Tongue (tissue), 2 donors: ENCODE measurements around the gene GRIN2D. TPM values are rescaled to one million over a fixed set of nuclear protein-coding genes. Genes with fewer than 3 reads are reported as not detected.

Experiments
- DNase-seq: peaks from one replicate; pipeline ENCODE4 v3.0.0-alpha.2; 2015
- total RNA-seq: library from RNA; depleted of rRNA; stranded (reverse); fragments of >200 nt; gene quantifications from one replicate; pipeline ENCODE4 v1.2.3, GENCODE V29; 2014

GRIN2D gene
- total RNA-seq, 1 donor from 2014 or later: 0.41 TPM

DNA sequence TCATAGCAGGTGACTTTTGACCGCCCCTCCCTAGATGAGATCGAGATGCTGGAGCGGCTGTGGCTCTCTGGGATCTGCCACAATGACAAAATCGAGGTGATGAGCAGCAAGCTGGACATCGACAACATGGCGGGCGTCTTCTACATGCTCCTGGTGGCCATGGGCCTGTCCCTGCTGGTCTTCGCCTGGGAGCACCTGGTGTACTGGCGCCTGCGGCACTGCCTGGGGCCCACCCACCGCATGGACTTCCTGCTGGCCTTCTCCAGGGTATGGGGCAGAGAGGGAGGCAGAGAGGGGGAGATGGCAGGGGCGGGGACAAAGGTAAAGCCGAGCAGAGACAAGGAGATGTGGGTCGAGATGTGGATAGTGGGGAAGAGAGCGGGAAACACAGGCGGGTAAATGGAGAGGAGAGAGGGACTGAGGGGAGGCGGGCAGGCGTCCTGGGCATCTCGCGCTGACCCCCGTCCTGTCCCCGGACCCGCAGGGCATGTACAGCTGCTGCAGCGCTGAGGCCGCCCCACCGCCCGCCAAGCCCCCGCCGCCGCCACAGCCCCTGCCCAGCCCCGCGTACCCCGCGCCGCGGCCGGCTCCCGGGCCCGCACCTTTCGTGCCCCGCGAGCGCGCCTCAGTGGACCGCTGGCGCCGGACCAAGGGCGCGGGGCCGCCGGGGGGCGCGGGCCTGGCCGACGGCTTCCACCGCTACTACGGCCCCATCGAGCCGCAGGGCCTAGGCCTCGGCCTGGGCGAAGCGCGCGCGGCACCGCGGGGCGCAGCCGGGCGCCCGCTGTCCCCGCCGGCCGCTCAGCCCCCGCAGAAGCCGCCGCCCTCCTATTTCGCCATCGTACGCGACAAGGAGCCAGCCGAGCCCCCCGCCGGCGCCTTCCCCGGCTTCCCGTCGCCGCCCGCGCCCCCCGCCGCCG lies 48.9 kb downstream of the GRIN2D start:
- DNase-seq: no peak

DNA sequence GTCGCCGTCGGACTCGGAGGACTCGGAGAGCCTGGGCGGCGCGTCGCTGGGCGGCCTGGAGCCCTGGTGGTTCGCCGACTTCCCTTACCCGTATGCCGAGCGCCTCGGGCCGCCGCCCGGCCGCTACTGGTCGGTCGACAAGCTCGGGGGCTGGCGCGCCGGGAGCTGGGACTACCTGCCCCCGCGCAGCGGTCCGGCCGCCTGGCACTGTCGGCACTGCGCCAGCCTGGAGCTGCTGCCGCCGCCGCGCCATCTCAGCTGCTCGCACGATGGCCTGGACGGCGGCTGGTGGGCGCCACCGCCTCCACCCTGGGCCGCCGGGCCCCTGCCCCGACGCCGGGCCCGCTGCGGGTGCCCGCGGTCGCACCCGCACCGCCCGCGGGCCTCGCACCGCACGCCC lies 49.8 kb downstream of the GRIN2D start:
- peak; percentile 39 for DNase-seq

Other genes with a start within 250 kb of the GRIN2D start
- 21.2 TPM for gene LIG1, start 223.3 kb upstream of the GRIN2D start, total RNA-seq
- 4.9 TPM for gene ZSWIM9, start 223.0 kb upstream of the GRIN2D start, total RNA-seq
- 47.2 TPM for gene CARD8, start 137.8 kb upstream of the GRIN2D start, total RNA-seq
- 2.3 TPM for gene ZNF114, start 123.6 kb upstream of the GRIN2D start, total RNA-seq
- 27.2 TPM for gene EMP3, start 68.1 kb upstream of the GRIN2D start, total RNA-seq
- gene TMEM143, start 29.7 kb upstream of the GRIN2D start, total RNA-seq: 14.4 TPM
- not detected for gene SYNGR4, start 29.3 kb upstream of the GRIN2D start, total RNA-seq
- 54.1 TPM for gene KDELR1, start 2.1 kb upstream of the GRIN2D start, total RNA-seq
- gene GRWD1, start 52.3 kb downstream of the GRIN2D start, total RNA-seq: 26.6 TPM
- gene KCNJ14, start 61.9 kb downstream of the GRIN2D start, total RNA-seq: 0.51 TPM
- 39.1 TPM for gene CYTH2, start 75.7 kb downstream of the GRIN2D start, total RNA-seq
- 0.92 TPM for gene LMTK3, start 118.2 kb downstream of the GRIN2D start, total RNA-seq
- 2.4 TPM for gene SULT2B1, start 158.5 kb downstream of the GRIN2D start, total RNA-seq
- not detected for gene SPACA4, start 213.1 kb downstream of the GRIN2D start, total RNA-seq
- 10.2 TPM for gene FAM83E, start 221.4 kb downstream of the GRIN2D start, total RNA-seq
- 1,428 TPM for gene RPL18, start 225.5 kb downstream of the GRIN2D start, total RNA-seq
- gene SPHK2, start 225.8 kb downstream of the GRIN2D start, total RNA-seq: 9.2 TPM
- 8.7 TPM for gene DBP, start 243.7 kb downstream of the GRIN2D start, total RNA-seq